AML-193 (cell line): ENCODE measurements around the gene ZNF507.
"Not testable (repeated sequence)": the region's sequence is repeated elsewhere in the genome, so short reads cannot be mapped to it uniquely, and the experiment has no call there.

Source experiments
- DNase-seq, 2 experiments: peaks; one replicate each; lab custom pipeline; 2025; lab: John Stamatoyannopoulos, UW

Gene ZNF507

DNA sequence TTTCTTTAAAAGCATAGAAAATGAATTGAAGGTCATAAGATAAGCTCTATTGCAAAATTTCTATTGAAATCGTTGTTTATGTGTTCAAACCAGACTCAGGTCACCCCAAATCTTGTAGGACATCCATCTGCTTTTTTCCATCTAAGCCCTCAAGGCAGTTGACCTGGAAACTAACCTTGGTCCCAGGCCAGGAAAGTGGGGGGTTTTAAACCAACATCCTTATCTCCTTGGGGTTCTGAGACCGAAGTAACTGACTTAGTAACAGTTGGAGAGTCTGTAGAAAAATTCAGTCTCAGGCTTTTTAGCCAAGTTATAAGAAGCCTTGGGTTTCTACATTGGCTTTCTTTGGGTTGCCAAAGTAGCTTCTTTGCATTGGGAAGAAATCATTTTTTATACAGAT is 23.4 kb downstream of the ZNF507 start:
- DNase-seq, result no peak

DNA sequence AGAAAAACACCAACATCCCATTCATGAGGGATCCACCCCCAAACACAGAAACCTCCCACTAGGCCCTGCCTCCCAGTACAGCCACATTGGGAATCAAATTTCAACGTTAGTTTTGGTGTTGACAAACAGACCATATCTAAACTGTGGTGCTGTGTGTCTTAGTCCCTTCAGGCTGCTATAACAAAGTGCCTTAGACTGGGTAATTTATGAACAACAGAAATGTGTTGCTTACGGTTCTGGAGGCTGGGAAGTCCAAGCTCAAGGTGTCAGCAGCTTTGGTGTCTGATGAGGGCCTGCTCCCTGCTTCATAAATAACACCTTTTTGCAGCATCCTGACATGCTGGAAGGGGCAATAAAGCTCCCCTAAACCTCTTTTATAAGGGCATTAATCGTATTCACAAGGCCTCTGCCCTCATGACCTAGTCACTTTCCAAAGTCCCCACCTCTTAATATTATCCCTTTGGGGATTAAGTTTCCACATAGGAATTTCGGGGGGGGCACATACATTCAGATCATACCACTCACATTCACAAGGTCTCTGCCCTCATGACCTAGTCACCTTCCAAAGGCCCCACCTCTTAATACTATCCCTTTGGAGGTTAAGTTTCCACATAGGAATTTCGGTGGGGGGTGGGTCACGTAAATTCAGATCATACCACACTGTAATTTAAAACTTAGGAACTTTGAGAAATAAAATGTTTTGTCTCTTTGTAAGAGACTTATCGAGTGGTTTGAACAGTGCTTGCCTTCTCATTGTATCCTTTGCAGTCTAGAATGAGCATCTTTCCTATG is 27.5 kb downstream of the ZNF507 start:
- DNase-seq, result no peak

DNA sequence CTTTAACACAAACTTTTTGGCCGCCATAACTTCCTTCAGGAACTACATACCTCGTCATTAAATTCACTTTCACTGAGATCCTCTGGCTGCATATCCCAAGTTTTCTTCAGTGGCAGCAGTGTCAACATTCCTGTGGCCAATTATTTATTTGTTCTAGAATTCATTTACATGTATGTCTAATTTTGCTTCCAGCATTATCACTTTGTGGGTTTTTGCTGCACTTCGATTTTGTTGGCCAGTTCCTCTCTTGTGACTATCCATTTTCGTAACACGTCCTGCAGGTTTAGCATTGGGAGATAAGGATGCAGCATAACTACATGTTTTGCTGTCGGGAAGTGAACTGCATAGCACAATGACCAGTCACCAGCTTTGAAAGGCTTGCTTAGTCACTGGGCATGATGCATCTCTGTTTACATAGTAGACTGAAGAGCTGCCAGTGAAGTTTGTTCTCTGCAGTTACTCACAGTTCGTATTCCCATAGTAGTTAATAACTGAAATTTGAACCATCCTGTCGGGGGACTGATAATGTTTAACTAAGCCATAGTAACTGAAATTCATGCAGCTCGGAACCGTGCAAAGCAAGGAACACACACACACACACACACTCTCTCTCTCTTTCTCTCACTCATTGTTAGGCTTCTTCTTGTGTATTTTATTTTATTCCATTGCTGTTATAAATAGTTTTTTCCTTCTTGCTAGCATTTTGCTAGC is 28.3 kb downstream of the ZNF507 start:
- DNase-seq, result no peak

DNA sequence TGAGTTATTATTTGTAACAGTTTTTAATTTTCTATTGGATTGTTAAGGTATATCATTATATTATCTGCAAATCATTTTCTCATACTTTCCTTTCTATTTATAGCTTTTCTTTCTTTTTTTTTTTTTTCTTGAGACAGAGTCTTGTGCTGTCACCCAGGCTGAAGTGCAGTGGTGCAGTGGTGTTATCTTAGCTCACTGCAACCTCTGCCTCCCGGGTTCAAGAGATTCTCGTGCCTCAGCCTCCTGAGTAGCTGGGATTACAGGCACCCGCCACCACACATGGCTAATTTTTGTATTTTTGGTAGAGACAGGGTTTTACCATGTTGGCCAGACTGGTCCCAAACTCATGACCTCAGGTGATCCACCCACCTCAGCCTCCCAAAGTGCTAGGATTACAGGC is 29.0 kb downstream of the ZNF507 start:
- not testable (repeated sequence) for DNase-seq

DNA sequence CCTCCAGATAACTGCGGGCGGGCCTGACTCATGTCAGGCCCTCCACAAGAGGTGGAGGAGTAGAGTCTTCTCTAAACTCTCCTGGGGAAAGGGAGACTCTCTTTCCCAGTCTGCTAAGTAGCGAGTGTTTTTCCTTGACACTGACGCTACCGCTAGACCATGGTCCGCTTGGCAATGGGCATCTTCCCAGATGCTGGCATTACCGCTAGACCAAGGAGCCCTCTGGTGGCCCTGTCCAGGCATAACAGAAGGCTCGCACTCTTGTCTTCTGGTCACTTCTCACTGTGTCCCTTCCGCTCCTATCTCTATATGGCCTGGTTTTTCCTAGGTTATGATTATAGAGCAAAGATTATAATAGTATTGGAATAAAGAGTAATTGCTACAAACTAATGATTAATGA is 31.7 kb downstream of the ZNF507 start:
- DNase-seq, result not testable (repeated sequence)

DNA sequence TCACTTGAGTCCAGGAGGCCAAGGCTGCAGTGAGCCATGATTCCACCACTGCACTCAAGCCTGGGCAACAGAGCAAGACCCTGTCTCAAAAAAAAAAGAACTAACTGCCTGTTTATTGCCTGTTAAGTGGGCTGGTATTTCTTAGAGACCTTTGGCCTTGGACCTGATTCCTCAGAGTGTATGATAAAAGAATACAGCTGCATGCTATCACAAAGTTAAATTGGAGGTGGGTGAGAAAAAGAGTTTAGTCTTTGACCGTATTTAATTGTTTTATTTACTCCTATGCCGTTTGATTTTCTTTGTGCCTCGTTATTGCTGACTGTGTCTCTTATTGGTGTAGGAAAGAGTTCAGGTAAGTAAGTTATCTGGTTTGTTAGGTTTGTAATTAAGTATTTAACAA is 34.9 kb downstream of the ZNF507 start:
- DNase-seq, result no peak

DNA sequence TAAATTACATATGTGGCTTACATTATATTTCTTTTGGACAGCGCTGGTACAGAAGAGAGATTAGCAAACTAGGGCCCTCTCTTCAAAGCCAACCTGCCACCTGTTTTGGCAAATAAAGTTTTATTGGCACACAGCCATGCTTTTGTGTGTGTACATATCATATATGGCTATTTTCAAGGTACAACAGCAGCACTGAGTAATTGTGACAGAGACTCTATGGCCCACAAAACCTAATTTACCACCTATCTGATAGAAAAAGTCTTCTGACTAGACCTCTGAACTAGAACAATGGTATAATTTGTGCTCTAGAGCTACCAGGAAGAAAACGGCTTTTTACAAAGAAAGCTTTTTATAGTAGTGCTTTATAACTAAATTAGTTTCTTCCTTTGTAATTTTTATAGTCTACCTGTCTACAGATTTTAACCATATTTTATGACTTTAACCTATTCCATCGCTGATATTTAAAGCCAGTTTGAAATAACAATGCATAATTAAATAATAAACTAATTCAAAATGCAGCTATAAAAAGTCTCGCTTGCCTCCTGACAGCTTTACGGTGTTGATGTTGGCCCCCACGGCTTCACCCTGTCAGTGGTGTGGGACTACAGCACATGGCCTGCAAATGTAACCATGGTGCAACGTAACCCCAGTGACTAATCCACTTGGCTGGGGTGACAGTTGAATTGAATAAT is 42.4 kb downstream of the ZNF507 start:
- no peak for DNase-seq

DNA sequence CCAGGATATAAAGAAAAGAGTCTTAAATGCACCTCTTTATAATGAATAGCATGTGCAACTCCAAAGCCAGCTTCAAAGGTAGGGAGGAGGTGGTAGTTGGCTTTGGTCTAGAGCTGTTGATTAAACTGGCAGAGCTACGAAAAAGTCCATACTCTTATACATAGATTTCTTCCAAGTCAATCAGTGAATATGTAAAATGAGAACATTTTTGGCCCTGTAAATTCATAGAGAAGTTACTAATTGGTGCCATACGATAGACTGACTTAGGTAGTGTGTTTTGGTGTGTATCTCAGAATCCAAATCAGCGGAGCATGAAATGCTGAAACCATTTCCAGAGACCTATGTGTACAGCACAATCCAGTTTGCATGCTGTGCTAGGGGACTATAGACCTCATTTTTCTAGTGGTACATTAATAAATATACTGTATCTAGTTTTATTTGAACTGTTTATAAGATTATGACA is 43.0 kb downstream of the ZNF507 start:
- DNase-seq, result no peak

DNA sequence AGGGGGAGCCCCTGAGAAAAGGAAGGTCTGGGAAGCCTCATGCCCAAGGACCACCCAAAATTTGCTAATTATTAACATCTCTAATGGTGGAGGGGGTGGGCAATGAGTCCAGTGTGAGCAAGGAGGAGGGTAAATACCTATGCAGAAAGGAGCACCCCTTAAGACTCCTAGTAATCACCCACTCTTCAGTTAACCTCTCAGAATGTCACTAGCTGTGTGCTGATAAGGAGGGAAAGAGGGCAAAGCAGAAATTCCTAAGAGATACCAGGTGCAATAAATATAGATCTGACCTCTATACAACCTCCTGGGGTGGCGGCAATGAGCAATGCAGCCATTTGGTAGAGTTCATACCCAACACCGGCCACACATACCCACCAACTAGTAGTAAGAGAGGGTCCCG is 47.5 kb downstream of the ZNF507 start:
- DNase-seq, result no peak

DNA sequence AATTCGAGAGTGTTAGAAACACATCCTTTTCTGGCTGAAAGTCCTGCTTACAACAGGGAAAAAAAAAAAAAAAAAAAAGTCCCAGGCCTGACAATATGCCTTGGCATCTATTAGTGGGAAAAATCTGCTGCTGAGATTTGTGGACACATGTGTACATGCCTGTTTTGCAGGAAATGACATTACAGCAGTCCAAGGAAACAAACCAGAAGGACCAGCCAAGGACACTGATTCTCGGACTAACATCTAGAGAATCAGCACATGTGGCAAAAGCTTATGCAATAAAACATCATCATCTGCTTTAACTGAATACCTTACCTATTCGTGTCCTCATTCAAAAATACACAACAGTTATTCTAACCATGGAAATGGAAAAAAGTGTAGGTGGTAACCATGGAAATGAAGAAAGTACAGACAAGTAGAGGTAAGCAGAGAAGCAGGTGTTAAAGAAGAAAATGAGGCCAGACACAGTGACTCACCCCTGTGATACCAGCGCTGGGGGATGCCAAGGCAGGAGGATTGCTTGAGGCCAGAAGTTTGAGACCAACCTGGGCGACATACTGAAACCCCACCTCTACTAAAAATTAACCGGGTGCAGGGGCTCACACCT is 50.7 kb downstream of the ZNF507 start:
- DNase-seq, result no peak

DNA sequence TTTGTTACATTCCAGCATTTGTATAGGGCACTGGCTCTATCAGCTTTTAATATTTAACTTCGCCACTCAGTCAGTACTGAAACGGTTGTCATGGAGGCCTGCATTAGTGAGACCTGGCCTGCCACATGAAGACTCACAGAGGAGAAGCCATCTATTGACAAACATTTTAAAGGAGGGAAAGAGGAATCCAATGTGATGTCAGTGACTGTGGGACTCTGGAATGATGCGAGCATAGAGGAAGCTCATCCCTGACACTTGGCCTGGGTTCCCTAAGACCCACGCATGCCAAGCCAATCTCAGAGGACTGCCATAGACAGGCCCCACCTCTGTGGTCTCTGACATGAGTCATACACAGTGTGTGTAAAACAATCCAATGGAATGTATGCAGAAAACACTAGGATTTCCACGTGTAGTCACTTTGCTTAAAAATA is 52.3 kb downstream of the ZNF507 start:
- no peak for DNase-seq

DNA sequence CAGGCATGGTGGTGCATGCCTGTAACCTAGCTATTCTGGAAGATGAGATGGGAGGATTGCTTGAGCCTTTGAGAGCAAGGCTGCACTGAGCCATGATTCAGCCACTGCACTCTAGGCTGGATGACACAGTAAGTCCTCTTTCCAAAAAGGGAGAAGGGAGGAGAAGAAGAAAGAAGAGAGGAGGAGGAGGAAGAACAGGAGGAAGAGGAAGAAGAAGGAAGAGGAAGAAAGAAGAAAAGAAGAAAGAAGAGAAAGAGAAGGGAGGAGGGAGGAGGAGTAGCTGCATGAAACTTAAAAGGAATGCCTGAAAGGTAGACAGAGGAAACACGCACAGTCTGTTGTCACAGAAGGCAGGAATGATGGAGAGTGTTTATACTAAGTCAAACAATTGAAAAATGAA is 56.6 kb downstream of the ZNF507 start:
- DNase-seq, result no peak

DNA sequence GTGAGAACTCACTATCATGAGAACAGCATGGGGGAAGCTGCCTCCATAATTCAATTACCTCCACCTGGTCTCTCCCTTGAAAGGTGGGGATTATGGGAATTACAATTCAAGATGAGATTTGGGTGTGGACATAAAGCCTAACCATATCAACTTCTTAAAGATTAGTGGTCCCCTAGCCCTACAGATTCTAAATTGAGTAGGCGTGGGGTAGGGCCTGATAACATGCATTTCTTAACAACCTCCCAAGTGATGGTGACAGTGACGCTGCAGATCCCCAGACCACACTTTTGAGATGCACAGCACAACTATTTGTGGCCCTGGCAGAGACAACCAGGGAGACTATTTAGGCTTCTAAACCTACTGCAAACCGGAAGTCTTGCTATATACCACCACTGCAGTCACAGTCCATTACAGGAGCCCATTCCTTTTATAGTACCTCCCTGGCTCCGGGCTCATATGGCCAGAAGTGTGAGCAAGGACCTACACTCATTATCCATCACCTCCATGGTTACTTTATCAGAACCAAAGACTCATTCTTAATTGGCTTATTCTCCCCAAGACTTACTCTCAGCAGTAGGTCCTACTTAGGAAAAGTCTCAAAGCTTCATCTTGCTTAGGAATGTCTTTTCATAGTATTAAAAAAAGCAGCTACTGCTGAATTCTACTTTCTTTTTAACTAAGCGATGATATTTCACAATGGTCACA is 58.0 kb downstream of the ZNF507 start:
- DNase-seq, result no peak

DNA sequence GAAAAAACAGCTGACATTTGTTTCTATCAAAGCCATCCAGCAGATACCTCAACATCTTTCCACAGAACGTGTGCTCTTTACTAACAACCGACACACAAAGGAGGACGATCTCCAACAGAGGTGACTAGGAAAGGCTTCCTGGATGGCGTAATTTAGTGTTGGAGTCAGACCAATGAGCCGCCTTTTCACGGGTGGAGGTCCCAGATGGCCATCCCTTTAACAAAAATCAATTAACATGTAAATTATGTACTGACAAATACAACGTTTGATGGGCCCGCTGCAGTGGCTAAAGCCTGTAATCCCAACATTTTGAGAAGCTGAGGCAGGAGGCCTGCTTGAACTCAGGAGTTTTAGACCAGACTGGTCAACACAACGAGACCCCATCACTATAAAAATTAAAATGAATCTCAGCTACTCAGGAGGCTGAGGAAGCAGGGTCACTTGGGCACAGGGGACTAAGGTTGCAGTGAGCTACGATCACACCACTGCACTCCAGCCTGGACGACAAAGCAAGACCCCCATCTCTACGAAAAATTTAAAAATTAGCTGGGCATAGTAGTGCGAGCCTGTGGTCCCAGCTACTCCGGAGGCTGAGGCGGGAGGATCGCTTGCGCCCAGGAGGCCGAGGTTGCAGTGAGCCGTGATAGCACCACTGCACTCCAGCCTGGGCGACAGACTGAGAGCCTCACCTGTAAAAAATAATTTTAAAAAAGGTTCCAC is 59.0 kb downstream of the ZNF507 start:
- peak in 1 of 2 experiments; percentile 14 for DNase-seq

DNA sequence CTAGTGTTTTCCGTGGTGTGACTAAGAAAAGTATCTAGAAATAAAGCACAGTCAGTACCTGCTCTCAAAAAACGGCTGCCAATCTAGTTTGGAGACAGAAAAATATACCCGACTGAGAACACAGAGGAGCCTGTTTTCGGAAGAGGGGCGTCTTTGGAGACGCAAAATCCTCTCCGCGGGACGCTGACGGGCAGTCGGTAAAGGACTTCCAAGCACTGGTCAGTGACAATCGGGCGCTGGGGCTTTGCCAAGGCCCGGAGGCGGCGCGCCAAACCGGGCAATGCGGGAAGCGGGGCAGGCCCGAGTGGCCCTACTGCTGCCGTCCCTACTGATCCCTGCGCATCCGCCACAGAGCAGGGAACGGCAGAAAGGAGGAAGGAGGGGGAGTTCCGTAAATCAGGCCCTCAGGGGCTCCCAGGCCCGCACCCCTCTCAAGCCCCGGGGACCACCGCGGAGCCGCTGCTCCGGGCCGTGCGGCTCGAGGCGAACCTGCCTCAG is 59.6 kb downstream of the ZNF507 start:
- peak; percentile 51 to 64 for DNase-seq

DNA sequence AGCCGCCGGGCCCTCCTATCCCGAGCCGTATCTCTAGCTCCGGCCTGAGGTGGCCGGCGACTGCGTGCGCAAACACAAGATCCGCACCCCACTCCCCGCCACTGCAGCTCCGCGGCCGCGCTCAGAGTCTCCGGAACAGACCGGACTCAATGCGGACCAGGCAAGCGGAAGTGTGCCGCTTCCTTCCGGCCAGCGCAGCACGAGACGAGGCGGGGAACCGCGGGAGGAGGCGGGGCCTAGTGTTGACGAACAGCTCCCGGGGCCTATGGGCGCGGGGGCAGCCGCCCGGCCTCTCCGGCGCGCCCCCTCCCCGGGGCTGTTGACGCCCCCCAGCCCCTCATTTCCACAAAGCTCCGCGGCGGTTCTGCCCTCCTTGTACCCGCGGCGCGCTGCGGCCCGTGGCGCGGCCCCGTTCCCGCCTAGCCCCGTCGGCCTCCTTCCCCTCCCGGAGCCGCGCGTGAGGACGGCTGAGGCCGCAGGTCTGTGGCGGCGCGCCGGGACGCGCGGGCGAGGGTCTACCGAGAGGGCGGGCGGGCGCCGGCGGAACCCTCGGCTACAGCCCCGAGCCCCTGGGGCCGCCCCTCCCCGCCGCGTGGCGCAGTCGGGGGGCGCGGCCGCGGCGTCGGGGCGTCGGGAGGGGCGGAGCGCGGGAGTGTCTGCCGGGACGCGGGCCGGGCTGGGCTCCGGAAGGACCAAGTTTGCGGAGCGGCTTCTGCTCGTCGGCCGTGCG is 60.2 kb downstream of the ZNF507 start, which contains the start of gene DPY19L3:
Gene DPY19L3 (plus strand): TSS at position 340 of the 730 bp plus-strand sequence. CDS start 2,484 bp downstream, outside the sequence.
- DNase-seq, result peak; percentile 83 to 85

DNA sequence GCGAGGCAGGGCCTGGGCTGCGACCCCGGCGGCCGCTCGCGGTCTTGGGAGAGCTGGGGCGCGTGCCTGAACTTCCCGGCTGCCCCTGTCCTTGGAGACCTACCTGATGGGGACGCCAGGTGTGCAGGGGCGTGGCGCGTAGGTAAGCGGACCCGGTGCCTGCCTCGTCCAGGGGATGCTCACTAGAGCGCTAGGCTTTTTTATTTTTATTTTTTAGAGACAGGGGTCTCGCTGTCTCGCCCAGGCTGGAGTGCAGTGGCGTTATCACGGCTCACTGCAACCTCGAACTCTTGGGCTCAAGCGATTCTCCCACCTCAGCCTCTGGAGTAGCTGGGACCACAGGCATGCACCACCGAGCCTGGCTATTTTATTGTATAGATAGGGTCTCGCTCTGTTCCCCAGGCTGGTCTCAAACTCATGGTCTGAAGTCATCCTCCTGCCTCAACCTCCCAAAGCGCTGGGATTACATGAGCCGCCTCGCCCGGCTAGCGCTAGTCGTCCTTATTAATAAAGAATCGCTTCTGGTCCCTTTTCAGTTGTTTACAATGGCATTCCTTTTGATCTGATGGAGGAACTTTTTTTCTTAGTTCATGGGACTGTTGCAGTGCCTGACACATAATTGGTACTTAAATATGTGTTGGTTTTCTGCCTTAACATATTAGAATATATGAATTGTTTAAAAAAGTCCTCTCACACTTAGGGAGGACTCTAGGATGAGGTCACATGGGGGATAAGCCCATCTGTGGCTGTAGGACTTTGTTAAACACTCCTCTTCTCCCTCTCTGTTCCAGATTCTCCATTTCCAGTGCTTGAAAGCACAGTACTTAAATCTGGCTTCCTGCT is 61.0 kb downstream of the ZNF507 start:
- no peak for DNase-seq

DNA sequence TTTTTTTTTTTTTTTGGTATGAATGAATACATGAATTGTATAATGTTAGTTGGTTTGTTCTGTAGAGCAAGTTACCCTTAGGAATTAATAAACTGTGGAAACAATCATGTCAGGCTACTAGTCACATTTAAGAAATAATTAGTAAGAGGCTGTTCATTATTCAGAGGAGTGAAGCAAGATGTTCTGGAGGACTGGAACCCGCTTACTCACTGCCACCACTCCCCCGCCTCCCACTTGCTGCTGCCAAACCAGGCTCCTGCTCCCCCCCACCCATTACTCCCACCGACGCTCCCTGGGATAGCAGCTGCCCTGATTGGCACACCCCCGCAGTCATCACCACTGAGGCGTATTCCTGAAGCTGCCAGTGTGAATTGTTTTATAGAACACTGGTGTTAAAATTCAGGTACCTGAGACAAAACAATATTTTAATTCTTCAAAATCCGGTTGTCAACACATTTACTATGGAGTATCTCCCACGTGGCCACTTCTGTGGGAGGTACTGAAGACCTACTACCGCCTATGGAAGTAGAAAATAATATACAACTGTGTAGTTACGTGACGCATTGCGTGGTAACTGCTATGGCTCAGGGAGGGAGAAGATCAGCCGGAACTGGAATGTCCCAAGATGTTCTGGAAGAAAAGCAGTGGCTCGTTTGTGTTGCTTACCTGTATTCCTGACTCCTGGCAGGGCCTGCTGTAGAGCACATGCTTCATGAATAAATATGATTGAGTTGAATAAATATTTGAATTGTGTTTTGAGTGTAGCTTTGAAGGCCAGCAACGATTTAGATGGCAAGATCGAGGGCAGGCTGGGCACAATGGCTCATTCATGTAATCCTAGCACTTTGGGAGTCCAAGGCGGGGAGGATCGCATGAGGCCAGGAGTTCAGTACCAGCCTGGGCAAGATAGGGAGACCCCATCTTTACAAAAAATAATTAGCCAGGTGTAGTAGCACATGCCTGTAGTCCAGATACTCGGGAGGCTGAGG is 61.9 kb downstream of the ZNF507 start:
- no peak for DNase-seq
